Tibial artery (tissue), 4 donors: ENCODE measurements around the gene STPG3.
"Not testable (repeated sequence)": the region's sequence is repeated elsewhere in the genome, so short reads cannot be mapped to it uniquely, and the experiment has no call there.

Source experiments
- DNase-seq, 2 donors: peaks; one replicate each; pipeline ENCODE4 v3.0.0-alpha.2; 2019
- H3K27ac ChIP-seq, 2 donors: fragments of 200-600 bp; sonication (generic) in 1 of 2; 1 replicate in 1 of 2; 2 replicates in 1 of 2; pipeline ENCODE4 v1.5.1; 2018 to 2019; ENCODE audit warnings: mild to moderate bottlenecking in 1 of 2
- H3K27me3 ChIP-seq, 2 donors: fragments of 200-600 bp; sonication (generic) in 1 of 2; one replicate each; pipeline versions ENCODE4 v1.5.1 to v1.6.0; 2016 to 2019
- H3K36me3 ChIP-seq, 3 donors: fragments of 200-600 bp; sonication (generic) in 2 of 3; one replicate each; pipeline ENCODE4 v1.5.1; 2016 to 2019; ENCODE audit warnings: mild to moderate bottlenecking in 2 of 3
- H3K4me1 ChIP-seq, 4 donors: fragments of 200-600 bp; sonication (generic) in 2 of 4; 1 replicate in 3 of 4; 2 replicates in 1 of 4; pipeline ENCODE4 v1.5.1; 2016 to 2019
- H3K4me3 ChIP-seq, 2 donors: fragments of 200-600 bp; sonication (generic) in 1 of 2; 1 replicate in 1 of 2; 2 replicates in 1 of 2; pipeline ENCODE4 v1.5.1; 2018 to 2019; ENCODE audit warnings: mild to moderate bottlenecking in 2 of 2
- H3K9me3 ChIP-seq, 3 donors: fragments of 200-600 bp; sonication (generic) in 1 of 3; one replicate each; pipeline ENCODE4 v1.5.1; 2016 to 2019
- intact Hi-C: fragments of 100-400 bp; cut with DNase I; formaldehyde crosslinking; loops from one replicate; pipeline ENCODE4 v1.15.0; 2023; ENCODE audit warnings: low total_unique reads
- TF ChIP-seq, protein P1 (sequence below), 2 experiments: fragments of 200-600 bp in 1 of 2; fragments of 450-650 bp in 1 of 2; IDR thresholded peaks; one replicate each; pipeline ENCODE4 v1.5.1; 2017 to 2019; ENCODE audit warnings: antibody characterized with exemption in 2 of 2, mild to moderate bottlenecking in 1 of 2, moderate library complexity in 1 of 2

The STPG3 gene

DNA sequence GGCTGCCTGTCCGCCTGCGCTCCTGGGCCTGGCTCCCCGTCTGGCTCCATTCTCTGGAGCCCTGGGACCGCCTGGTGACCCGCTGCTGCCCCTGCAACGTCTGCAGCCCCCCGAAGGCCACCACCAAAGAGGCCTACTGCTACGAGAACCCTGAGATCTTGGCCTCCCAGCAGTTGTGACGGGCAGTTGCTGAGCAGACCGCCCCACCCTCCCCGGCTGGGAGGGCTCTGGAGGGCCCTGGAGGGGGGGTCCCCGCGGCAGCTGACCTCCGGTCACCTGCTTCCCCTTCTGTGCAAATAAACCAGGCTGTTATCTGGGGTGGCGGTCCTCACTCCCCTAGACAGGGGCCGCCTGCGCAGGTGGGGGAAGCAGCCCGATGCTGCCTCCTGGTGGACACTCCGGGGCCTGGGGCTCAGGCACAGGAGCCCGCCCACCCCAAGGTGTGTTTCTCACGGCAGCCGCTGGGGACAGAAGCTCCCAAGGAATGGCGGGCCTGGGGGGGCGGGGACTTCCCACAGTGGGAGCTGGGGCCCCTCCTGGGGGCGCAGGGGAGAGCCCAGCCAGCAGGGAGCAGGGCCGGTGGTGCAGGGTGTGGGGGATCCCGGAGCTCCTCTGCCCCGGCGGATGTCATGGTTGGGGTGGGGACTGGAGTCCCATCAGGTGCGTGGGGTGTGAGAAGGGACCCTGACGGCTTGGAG, 14.7 kb upstream of the STPG3 start:
- intact Hi-C loops: no loop called here
- Histone ChIP-seq H3K9me3 (no peaks in the 10 kb centered on the region), H3K27ac (no peak overlapping the region), H3K4me3 (no peak overlapping the region), H3K4me1 (peaks cover 0 to 38% (median 15%) of the 10 kb centered on the region in 4 donors), H3K27me3 (peaks cover 0 to 49% of the 10 kb centered on the region in 2 donors), H3K36me3 (no peaks in the 10 kb centered on the region)
- TF ChIP-seq, protein P1, sequence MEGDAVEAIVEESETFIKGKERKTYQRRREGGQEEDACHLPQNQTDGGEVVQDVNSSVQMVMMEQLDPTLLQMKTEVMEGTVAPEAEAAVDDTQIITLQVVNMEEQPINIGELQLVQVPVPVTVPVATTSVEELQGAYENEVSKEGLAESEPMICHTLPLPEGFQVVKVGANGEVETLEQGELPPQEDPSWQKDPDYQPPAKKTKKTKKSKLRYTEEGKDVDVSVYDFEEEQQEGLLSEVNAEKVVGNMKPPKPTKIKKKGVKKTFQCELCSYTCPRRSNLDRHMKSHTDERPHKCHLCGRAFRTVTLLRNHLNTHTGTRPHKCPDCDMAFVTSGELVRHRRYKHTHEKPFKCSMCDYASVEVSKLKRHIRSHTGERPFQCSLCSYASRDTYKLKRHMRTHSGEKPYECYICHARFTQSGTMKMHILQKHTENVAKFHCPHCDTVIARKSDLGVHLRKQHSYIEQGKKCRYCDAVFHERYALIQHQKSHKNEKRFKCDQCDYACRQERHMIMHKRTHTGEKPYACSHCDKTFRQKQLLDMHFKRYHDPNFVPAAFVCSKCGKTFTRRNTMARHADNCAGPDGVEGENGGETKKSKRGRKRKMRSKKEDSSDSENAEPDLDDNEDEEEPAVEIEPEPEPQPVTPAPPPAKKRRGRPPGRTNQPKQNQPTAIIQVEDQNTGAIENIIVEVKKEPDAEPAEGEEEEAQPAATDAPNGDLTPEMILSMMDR (IDR thresholded peaks at IDR 0.05): peak; percentile 95 to 96
- peak; percentile 73 to 86 for DNase-seq

DNA sequence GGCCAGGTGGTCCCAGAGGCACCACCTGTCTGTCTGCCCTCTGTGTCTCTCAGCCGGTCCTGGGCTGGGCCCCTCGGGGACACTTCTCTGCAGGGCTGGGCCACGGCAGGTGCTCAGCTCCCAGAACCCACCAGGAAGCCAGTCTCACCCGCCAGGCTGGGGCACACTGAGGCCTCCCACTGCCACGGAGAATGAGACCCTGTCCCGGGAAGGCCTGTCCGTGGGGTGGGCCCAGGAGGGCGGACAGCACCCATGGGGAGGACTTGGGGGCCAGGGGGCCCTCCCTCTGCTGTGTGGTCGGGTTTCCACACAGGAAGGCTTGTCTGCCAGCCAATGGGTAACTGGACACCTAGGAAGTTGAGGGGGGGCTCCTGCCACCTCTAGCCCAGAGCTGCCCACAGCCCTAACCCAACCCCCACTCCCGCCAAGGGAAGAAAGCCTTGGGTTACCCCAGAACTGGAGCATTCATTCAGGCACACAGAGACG, 14.1 kb upstream of the STPG3 start:
- TF ChIP-seq, protein P1 (IDR thresholded peaks at IDR 0.05): no peak
- peaks cover 0 to 3% (median 1%) of the 10 kb centered on the region in 3 donors for H3K36me3 ChIP-seq
- H3K4me1 ChIP-seq: peaks cover 0 to 42% (median 17%) of the 10 kb centered on the region in 4 donors
- DNase-seq: no peak
- peaks cover 0 to 43% of the 10 kb centered on the region in 2 donors for H3K27me3 ChIP-seq
- no peak overlapping the region for H3K4me3 ChIP-seq
- no peaks in the 10 kb centered on the region for H3K9me3 ChIP-seq
- intact Hi-C loops: no loop called here
- H3K27ac ChIP-seq: no peak overlapping the region

DNA sequence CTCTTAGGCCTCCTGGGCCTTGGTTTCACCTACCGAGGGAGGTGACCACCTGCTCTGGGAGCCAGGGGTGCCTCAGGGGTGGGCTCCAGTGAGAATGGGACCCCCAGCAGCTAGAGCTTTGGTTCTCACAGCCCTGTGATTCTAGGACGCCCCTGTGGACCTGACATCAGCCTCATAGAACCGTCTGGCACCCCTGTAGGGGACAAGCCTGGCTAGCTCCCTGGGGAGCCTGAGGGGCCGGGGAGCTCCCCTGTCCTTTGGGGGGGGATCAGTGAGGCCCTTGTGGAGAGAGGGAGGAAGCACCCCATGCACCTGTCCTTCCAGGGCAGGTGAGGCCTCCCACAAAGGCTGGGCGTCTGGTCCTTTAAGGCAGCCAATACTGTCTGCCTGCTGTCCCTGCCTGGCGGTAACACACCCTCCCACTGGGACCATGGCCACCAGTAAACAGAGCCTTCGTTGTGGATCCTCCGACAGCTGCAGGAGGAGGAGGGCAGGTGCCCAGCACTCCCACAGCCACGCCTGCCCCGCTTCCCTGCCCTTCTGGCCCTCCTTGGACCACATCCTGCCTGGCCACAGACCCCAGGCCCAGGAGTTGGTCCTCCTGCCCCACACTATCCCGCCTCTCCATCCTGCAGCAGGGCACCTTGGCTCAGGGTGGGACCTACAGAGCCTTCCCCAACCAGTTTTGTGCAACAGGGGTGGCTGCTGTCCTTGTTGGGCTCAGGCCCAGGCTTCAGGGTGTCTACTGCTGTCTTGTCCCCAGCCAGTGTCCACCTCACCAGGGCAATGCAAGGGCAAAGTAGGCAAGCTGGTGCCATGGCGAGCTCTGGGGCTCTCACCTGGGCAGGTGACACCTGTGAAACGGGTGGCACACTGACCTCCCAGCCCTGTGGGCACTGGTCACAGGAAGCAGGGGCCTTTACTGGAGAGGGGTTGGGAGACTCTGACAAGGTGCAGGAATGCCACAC, 13.0 kb upstream of the STPG3 start:
- H3K27ac ChIP-seq: no peak overlapping the region
- DNase-seq: no peak

DNA sequence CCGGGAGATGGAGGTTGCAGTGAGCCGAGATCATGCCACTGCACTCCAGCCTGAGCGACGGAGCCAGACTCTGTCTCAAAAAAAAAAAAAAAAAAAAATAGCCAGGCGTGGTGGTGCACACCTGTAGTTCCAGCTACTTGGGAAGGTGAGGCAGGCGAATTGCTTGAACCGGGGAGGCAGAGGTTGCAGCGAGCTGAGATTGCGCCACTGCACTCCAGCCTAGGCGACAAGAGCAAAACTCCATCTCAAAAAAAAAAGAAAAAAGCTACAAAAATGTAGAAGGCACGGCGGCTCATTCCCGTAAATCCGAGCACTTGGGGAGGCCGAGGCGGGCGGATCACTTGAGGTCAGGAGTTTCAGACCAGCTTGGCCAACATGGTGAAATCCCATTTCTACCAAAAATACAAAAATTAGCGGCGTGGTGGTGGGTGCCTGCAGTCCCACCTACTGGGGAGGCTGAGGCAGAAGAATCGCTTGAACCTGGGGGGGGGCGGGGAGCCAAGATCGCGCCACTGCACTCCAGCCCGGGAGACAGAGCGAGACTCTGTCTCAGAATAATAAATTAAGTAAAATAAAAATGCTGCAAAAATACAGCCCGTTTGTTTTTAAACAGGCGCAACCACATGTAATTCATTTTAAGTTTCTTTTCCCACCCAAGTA, 11.4 kb upstream of the STPG3 start:
- peaks cover 8 to 23% (median 21%) of the 10 kb centered on the region in 3 donors for H3K36me3 ChIP-seq
- intact Hi-C loops: not testable (repeated sequence)

More for the DNA sequence above, 13.0 kb upstream of the STPG3 start:
- no peaks in the 10 kb centered on the region for H3K9me3 ChIP-seq
- TF ChIP-seq, protein P1 (IDR thresholded peaks at IDR 0.05): no peak
- intact Hi-C loops: no loop called here
- peaks cover 8 to 14% (median 12%) of the 10 kb centered on the region in 3 donors for H3K36me3 ChIP-seq
- H3K4me1 ChIP-seq: peaks cover 0 to 53% (median 28%) of the 10 kb centered on the region in 4 donors
- H3K4me3 ChIP-seq: no peak overlapping the region
- H3K27me3 ChIP-seq: peaks cover 0 to 32% of the 10 kb centered on the region in 2 donors

DNA sequence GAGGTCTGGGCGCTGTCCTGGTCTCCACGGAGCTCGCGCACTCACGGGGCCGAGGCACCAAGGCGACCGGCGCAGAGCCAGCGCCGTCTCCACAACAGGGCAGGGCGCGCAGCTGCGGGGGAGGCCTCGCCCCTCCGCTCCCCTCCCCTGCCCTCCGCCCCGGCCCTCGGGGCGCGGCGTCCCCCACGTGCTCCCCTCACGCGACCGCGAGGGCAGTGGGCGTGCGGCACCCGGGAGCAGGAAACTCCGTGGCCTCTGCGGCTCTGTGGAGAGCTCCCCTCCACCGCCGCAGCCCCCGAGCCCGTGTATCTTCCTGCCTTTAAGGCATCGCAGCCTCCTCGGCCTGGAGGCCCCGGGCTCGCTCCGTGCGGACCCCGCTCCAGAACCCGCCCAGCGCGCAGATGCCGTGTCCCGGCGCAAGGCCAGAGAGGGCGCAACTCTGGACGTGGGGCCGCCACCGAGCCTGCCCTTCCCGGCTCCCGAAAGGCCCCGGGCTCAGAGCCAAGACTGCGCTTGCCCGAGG, 10.7 kb upstream of the STPG3 start:
- Histone ChIP-seq H3K4me1 (peaks cover 0 to 58% (median 36%) of the 10 kb centered on the region in 4 donors), H3K9me3 (no peaks in the 10 kb centered on the region), H3K36me3 (peaks cover 8 to 23% (median 21%) of the 10 kb centered on the region in 3 donors), H3K27ac (peak overlapping the region; percentile 94 to 95), H3K27me3 (peaks cover 0 to 9% of the 10 kb centered on the region in 2 donors), H3K4me3 (peak overlapping the region; percentile 69 to 82)
- TF ChIP-seq, protein P1 (IDR thresholded peaks at IDR 0.05): no peak
- peak; percentile 73 to 89 for DNase-seq
- intact Hi-C loops: no loop called here

More for the DNA sequence above, 11.4 kb upstream of the STPG3 start:
- not testable (repeated sequence) for DNase-seq, H3K9me3 ChIP-seq
- peaks cover 0 to 16% of the 10 kb centered on the region in 2 donors for H3K27me3 ChIP-seq
- H3K27ac ChIP-seq: peak overlapping the region; percentile 94 to 95
- H3K4me3 ChIP-seq: peak overlapping the region; percentile 69 to 82
- H3K4me1 ChIP-seq: peaks cover 0 to 58% (median 36%) of the 10 kb centered on the region in 4 donors
